Stimulated activated CD4-positive, alpha-beta T cell treated with anti-CD3 and anti-CD28 coated beads, Interleukin-15, amount 100 ng/mL, for 48 hours (primary cell): ENCODE data around the gene RRAD.
"Not testable (repeated sequence)": the region's sequence is repeated elsewhere in the genome, so short reads cannot be mapped to it uniquely, and the experiment has no call there.

Source experiments
- DNase-seq, 2 donors: peaks; one replicate each; pipeline ENCODE4 v3.0.0-alpha.2; 2020; ENCODE audit warnings: low read depth in 2 of 2

The RRAD gene

DNA sequence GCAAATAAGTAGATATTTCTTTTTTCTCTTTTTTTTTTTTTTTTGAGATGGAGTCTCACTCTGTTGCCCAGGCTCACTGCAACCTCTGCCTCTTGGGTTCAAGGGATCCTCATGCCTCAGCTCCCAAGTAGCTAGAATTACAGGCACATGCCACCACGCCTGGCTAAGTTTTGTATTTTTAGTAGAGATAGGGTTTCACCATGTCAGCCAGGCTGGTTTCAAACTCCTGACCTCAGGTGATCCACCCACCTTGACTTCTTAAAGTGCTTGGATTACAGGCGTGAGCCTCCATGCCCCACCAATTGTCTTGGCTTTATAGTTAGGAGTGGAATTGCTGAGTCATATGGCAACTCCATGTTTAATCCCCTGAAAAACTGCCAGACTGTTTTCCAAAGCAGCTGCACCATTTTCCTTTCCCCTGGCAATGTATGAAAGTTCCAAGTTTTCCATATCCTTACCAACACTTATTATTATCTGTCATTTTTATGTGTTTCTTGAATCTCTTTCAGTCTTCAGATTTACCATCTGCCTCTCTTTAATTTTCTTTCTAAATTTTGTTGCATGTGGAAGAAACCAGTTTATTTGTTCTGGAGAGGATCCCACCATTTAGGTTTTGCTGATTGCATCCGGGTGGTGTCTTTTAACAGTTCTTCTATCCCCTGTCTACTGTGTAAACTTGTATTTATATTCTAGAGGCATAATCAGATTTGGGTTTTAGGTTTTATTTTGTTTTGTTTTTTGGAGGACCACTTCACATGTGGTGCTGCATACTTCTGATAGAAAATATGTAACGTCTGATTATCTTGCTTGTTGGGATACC is 25.8 kb upstream of the RRAD start:
- DNase-seq = no peak

DNA sequence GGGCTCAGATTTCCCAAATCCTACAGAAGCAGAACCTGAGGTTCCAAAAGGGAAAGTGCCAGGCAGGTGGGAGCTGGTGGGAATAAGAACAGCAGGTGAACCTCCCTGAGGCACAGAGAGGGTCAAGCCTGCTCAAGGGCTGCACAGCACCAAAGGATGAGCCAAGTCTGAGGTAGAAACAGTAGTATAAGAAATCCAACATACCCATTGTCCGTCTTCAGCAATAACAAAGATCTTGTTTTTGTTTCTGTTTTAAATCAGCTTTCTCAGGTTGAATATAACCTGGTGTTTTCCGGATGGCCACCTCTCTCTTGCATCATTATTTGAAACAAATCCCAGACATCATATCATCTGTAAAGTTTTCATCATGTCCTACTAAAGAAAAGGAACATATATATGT is 25.1 kb upstream of the RRAD start:
- no peak for DNase-seq

GRCh38 chr16:66949472-66949871 is 24.1 kb upstream of the RRAD start:
- DNase-seq = no peak

DNA sequence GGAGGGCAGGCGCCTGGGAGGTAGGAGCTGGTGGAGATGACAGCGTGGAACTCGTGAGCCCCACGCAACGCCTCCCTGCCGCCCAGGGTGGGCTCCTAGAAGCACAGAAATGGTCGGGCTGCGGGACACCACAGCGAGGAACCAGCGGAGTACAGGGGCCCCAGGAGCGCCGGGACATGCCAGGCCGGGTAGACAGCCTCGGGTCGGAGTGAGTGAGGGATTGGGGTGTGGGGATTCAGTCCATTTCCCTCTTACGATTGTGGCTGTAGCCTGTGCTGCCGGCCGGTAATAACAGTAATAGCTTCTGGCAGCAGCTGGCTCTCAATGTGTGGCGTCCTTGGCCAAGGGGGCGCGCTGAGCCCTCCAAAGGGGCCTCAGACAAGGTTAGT is 23.5 kb upstream of the RRAD start:
- no peak for DNase-seq

- DNase-seq = no peak
Observed at GRCh38 chr16:66948134-66948836, 22.9 kb upstream of the RRAD start.

DNA sequence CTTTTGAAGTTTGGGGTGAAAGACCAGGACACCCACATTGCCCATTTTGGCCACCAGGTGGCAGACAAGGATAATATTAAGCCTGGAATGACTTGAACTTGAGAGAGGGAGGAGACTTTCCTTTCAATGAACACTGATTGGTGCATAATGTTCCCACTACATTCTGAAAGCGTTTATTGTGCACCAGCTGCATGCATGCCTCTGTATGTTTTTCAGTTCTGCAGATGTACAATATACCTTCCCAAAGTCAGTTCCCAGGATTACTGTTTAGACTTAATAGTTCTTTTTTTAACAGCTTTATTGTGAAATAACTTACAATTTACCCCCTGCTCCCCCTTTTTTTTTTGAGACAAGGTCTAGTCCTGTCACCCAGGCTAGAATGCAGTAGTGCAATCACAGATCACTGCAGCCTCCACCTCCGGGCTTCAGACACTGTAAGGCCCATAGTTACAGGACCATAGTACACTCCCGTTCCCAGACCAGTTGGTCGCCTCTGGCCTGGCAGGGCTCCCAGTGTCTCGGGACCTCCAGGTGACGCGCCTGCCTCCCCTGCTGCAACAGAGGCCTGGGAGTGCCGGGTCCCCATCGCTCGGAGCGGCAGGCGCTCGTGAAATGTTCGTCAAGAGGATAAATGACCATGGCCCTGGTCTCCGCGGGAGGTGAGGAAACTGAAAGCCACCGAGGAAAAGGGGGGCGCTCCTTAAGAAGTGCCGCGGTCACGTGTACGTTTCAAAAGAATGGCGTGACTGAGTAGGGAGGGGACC is 22.1 kb upstream of the RRAD start:
- DNase-seq = peak; percentile 61 to 82

DNA sequence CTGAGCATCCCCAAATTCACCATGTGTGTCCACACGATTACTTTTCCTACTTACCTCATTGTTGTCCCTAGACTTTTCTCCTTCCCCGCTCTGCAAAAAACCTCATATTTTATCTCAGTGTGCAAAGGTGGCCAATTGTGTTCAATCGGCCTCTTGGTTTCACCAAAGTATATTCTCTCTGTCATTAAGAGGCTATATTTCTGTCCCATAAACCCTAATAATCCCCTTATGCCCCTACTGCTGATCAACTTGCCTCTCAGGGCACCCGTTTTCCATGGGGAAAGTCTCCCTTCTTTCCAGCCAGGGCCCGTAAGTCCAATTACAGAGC is 21.6 kb upstream of the RRAD start:
- DNase-seq = no peak

GRCh38 chr16:66946541-66946940 is 21.2 kb upstream of the RRAD start:
- DNase-seq = no peak

GRCh38 chr16:66945939-66946338 is 20.6 kb upstream of the RRAD start:
- DNase-seq = no peak

DNA sequence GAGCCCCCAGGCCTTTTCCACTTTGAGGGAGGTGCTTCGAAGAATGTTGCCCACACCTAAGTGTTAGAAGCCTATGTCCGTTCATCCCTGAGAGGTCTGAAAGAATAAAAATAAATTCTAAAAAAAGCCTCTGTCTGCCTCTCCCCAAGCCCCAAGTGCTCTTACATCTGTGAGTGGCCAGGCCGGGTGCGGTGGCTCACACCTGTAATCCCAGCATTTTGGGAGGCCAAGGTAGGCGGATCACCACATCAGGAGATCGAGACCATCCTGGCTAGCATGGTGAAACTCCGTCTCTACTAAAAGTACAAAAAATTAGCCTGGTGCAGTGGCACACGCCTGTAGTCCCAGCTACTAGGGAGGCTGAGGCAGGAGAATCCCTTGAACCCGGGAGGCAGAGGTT is 19.6 kb upstream of the RRAD start:
- DNase-seq = not testable (repeated sequence)

DNA sequence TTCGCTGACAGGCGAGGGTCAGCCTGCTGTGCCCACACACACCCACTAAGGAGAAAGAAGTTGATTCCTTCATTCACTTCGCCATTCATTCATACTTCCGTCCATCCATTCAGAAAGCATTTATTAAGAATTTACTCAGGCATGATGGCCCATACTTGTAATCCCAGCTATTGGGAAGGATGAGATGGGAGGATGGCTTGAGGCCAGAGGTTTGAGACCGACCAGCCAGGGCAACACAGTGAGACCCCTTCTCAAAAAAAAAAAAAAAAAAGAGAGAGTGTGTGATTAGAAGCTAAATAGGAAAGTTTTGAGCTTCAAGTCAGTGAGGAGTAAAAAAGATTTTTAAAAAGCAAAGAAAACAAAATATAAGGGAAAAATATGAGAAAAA is 18.7 kb upstream of the RRAD start:
- DNase-seq = no peak

DNA sequence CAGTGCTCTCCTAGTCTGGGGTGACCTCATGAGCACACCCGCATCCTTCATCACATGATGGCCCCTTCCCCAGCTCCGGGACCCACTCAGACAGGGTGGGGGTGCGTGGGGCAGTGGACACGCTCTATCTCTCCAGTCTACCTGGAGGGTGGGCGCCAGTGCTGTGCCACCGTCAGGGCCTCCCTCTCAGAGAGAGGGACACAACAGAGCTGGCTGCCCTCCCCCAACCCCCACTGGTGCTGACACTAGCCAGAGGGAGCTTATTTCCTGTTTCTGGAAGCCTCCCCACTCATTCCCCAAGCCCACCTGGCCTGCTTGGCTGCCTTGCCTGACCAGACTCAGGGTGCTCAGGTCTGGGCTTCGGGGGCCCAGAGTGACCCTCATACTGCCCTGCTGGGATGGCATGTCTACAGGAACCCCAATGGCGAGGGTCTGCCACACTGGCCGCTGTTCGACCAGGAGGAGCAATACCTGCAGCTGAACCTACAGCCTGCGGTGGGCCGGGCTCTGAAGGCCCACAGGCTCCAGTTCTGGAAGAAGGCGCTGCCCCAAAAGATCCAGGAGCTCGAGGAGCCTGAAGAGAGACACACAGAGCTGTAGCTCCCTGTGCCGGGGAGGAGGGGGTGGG is 18.2 kb upstream of the RRAD start:
- DNase-seq = no peak

- DNase-seq = no peak
Observed at GRCh38 chr16:66942981-66943380, 17.6 kb upstream of the RRAD start.

DNA sequence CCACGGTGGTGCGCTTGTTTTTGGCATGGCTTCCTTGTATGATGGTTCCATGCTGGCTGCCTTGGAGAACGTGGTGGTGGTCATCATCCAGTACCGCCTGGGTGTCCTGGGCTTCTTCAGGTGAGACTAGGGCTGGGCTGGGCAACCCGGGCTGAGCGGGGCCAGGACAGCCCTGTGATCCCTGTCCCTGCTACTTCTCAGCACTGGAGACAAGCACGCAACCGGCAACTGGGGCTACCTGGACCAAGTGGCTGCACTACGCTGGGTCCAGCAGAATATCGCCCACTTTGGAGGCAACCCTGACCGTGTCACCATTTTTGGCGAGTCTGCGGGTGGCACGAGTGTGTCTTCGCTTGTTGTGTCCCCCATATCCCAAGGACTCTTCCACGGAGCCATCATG is 14.9 kb upstream of the RRAD start:
- no peak for DNase-seq

DNA sequence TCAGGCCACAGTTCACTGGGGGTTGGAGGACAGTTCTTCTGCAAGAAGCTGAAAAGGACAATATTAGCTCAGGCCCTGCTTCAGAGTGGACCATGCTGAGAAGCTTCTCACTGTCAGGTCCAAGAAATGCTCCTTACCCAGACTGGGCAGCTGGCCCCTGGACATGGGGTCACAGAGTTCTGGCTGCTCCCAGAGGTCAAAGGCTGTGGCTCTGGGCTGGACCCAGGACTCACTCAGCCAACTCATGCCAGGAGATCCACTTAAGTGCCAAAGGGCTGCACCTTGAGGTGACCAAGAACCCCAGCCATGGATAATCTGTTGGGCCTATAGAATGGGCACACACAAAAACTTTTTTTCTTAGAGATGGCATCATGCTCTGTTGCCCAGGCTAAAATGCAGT is 14.0 kb upstream of the RRAD start:
- no peak for DNase-seq

DNA sequence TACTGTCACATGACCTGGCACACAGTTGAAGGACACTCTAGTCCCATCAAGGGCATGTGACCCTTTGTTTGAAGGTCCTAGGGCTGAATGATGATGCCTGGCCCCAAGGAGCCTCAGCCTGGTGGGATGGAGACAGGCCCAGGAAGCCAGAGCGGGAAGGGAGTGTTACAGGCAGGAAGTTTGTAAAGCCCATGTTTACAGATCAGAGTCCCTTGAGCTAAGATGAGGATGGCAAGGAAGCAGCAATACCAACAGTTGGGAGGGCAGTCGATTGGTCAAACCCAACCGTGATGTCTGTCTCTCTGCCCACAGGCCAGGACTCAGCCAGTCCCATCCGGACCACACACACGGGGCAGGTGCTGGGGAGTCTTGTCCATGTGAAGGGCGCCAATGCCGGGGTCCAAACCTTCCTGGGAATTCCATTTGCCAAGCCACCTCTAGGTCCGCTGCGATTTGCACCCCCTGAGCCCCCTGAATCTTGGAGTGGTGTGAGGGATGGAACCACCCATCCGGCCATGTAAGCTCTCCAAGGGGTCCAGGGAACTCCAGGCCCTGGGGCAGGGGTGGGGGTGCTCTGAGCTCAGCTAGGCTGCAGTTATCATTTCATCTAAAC is 12.5 kb upstream of the RRAD start:
- no peak for DNase-seq

DNA sequence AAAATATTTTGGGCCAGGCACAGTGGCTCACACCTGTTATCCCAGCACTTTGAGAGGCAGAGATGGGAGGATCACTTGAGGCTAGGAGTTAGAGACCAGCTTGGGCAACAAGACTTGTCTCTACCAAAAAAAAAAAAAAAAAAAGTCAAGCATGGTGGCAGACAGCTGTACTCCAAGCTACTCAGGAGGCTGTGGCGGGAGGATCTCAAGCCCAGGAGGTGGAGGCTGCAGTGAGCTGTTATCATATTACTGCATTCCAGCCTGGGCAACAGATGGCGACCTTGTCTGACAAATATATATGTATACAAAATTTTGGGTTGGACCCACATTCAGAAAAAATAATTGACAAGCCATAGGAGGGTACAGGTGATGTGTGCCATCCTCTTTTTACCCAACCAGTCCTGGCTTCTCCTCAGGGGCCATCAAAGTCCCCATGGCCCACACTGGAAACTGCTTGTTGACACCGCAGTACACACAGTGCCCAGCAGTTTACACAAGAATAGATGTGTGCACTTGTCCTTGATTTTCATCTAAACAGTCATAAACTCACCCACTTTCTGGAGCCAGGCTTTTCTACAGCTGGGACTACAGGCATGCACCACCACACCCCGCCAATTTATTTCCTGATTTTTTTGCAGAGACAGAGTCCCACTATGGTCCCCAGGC is 11.7 kb upstream of the RRAD start:
- DNase-seq = no peak

DNA sequence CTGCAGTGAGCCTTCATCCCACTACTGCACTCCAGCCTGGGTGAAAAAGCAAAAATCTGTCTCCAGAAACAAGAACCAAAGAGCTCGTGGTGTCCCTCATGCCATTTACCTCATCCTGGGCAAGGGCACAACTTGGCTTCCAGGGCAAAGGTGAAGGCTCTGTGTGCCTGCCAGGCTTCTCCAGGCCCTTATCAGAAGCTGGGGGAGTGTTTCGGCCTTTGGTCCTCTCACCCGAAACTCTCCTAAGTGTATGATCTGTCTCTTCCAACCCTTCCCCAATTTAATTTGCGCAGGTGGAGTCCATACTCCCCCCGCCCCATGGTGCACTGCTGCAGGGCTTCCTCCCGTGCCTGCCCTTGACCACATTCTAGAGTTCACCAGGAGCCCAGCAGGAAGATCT is 11.1 kb upstream of the RRAD start:
- DNase-seq = no peak

DNA sequence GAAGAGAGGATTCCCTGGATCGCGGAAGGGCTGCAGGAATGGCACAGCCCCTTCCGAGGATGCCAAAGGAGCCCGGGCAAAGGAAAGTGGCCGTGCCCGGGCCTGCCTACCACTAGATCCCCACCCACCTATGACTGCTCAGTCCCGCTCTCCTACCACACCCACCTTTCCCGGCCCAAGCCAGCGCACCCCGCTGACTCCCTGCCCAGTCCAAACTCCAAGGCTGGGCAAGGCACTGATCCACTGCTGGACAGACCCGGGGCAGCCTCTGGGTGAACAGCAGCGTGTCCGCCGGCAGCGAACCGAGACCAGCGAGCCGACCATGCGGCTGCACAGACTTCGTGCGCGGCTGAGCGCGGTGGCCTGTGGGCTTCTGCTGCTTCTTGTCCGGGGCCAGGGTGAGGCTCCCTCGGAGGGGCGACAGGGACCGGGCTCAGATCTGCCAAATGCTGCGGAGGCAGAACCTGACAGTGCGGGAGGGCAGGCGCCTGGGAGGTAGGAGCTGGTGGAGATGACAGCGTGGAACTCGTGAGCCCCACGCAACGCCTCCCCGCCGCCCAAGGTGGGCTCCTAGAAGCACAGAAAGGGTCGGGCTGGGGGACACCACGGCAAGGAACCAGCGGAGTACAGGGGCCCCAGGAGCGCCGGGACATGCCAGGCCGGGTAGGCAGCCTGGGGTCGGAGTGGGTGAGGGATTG is 10.1 kb upstream of the RRAD start, which contains the start of gene CES2:
Gene CES2 (plus strand): TSS at position 203 of the 698 bp plus-strand sequence. CDS start 120 bp downstream, at position 323.
- DNase-seq = no peak

DNA sequence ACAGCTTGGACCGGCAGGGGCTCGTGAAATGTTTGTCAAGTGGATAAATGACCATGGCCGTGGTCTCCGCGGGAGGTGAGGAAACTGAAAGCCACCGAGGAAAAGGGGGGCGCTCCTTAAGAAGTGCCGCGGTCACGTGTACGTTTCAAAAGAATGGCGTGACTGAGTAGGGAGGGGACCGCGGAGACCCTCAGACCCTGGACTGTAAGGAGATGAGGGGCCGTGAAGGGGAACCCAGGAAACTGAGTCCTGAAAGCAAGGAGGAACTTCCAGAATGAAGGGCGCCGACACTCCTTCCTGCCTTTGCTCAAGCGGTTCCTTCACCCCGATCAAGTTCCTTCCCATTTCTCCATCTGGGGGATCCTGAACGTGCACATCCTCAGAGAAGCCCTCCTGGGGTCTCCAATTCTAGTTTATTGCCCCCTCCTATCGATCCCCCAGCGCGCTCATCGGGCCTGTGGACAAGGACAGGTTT is 9.5 kb upstream of the RRAD start:
- DNase-seq = not testable (repeated sequence)
